ENCODE measurements around the gene COX7B2. TPM values are rescaled to one million over a fixed set of nuclear protein-coding genes. Genes with fewer than 3 reads are reported as not detected.

The COX7B2 gene
- total and polyA plus RNA-seq, 4 experiments from 2014 or later = not detected

- ChIA-PET CTCF (ENCODE audit: partially characterized antibody) (interaction anchor here (0.7 kb wide), 1 partner anchor 286 kb away, joined by 3 read pairs; no protein-coding TSS in a partner anchor), POLR2A (ENCODE audit: partially characterized antibody) (no interaction called here)
- peaks cover 0 to 3% (median 0%) of the 10 kb centered on the region in 8 donors for H3K9me3 Mint-ChIP-seq
- H3K36me3 ChIP-seq (ENCODE audit: insufficient read depth, low read length) = no peaks in the 10 kb centered on the region
- H3K4me3 ChIP-seq (ENCODE audit: low read length in 2 of 2) = no peak overlapping the region
- no peaks in the 10 kb centered on the region for H3K4me1 ChIP-seq (ENCODE audit: insufficient read depth, low read length)
- no peaks in the 10 kb centered on the region for H3K4me1 Mint-ChIP-seq
- no peak overlapping the region for H3K27ac ChIP-seq (ENCODE audit: low read depth, low read length)
- no peak overlapping the region for H3K4me3 Mint-ChIP-seq
- H3K36me3 Mint-ChIP-seq = no peaks in the 10 kb centered on the region
- H3K27me3 ChIP-seq (ENCODE audit: insufficient read depth, low read length) = no peaks in the 10 kb centered on the region
- no peaks in the 10 kb centered on the region for H3K9me3 ChIP-seq (ENCODE audit: control insufficient read depth in 1 of 2, low read length in 2 of 2)
- peaks cover 0 to 3% of the 10 kb centered on the region in 2 donors for H3K27me3 Mint-ChIP-seq
- intact Hi-C loops (cut with micrococcal nuclease) = no loop called here
- DNase-seq = no peak
- no peak overlapping the region for H3K27ac Mint-ChIP-seq
Observed at GRCh38 chr4:46819095-46819494, 90.0 kb downstream of the COX7B2 start.

GRCh38 chr4:46818604-46819003 is 90.4 kb downstream of the COX7B2 start:
- peaks cover 0 to 3% (median 0%) of the 10 kb centered on the region in 8 donors for H3K9me3 Mint-ChIP-seq
- H3K4me1 Mint-ChIP-seq = no peaks in the 10 kb centered on the region
- H3K27ac Mint-ChIP-seq = no peak overlapping the region
- H3K27ac ChIP-seq (ENCODE audit: low read depth, low read length) = no peak overlapping the region
- DNase-seq = no peak
- no peak overlapping the region for H3K4me3 Mint-ChIP-seq
- peaks cover 0 to 3% of the 10 kb centered on the region in 2 donors for H3K27me3 Mint-ChIP-seq
- intact Hi-C loops (cut with micrococcal nuclease) = no loop called here
- H3K4me3 ChIP-seq (ENCODE audit: low read length in 2 of 2) = no peak overlapping the region
- no peaks in the 10 kb centered on the region for H3K36me3 Mint-ChIP-seq
- H3K36me3 ChIP-seq (ENCODE audit: insufficient read depth, low read length) = no peaks in the 10 kb centered on the region
- ChIA-PET POLR2A (ENCODE audit: partially characterized antibody) (no interaction called here), CTCF (ENCODE audit: partially characterized antibody) (no interaction called here)
- no peaks in the 10 kb centered on the region for H3K4me1 ChIP-seq (ENCODE audit: insufficient read depth, low read length)
- H3K9me3 ChIP-seq (ENCODE audit: control insufficient read depth in 1 of 2, low read length in 2 of 2) = no peaks in the 10 kb centered on the region
- H3K27me3 ChIP-seq (ENCODE audit: insufficient read depth, low read length) = no peaks in the 10 kb centered on the region

GRCh38 chr4:46817806-46818205 is 91.2 kb downstream of the COX7B2 start:
- Mint-ChIP-seq H3K9me3 (peaks cover 0 to 3% (median 0%) of the 10 kb centered on the region in 8 donors), H3K27ac (no peak overlapping the region), H3K27me3 (peaks cover 0 to 6% of the 10 kb centered on the region in 2 donors), H3K4me1 (no peaks in the 10 kb centered on the region), H3K36me3 (no peaks in the 10 kb centered on the region), H3K4me3 (no peak overlapping the region)
- no peak overlapping the region for H3K4me3 ChIP-seq (ENCODE audit: low read length in 2 of 2)
- no peak for DNase-seq
- ChIA-PET CTCF (ENCODE audit: partially characterized antibody) (no interaction called here), POLR2A (ENCODE audit: partially characterized antibody) (no interaction called here)
- intact Hi-C loops (cut with micrococcal nuclease) = no loop called here
- H3K36me3 ChIP-seq (ENCODE audit: insufficient read depth, low read length) = no peaks in the 10 kb centered on the region
- H3K4me1 ChIP-seq (ENCODE audit: insufficient read depth, low read length) = no peaks in the 10 kb centered on the region
- no peaks in the 10 kb centered on the region for H3K9me3 ChIP-seq (ENCODE audit: control insufficient read depth in 1 of 2, low read length in 2 of 2)
- no peak overlapping the region for H3K27ac ChIP-seq (ENCODE audit: low read depth, low read length)
- no peaks in the 10 kb centered on the region for H3K27me3 ChIP-seq (ENCODE audit: insufficient read depth, low read length)

GRCh38 chr4:46804781-46805413 is 104.1 kb downstream of the COX7B2 start:
- H3K9me3 Mint-ChIP-seq = peaks cover 0 to 6% (median 0%) of the 10 kb centered on the region in 8 donors
- no peak overlapping the region for H3K27ac ChIP-seq (ENCODE audit: low read depth, low read length)
- H3K4me1 Mint-ChIP-seq = no peaks in the 10 kb centered on the region
- no peaks in the 10 kb centered on the region for H3K4me1 ChIP-seq (ENCODE audit: insufficient read depth, low read length)
- no peaks in the 10 kb centered on the region for H3K36me3 Mint-ChIP-seq
- no peaks in the 10 kb centered on the region for H3K9me3 ChIP-seq (ENCODE audit: control insufficient read depth in 1 of 2, low read length in 2 of 2)
- H3K4me3 Mint-ChIP-seq = no peak overlapping the region
- ChIA-PET CTCF (ENCODE audit: partially characterized antibody) (no interaction called here), POLR2A (ENCODE audit: partially characterized antibody) (no interaction called here)
- no peaks in the 10 kb centered on the region for H3K27me3 ChIP-seq (ENCODE audit: insufficient read depth, low read length)
- no peaks in the 10 kb centered on the region for H3K36me3 ChIP-seq (ENCODE audit: insufficient read depth, low read length)
- no peaks in the 10 kb centered on the region for H3K27me3 Mint-ChIP-seq
- no peak overlapping the region for H3K27ac Mint-ChIP-seq
- no peak for DNase-seq
- no peak overlapping the region for H3K4me3 ChIP-seq (ENCODE audit: low read length in 2 of 2)
- intact Hi-C loops (cut with micrococcal nuclease) = no loop called here

- H3K36me3 ChIP-seq (ENCODE audit: insufficient read depth, low read length) = no peaks in the 10 kb centered on the region
- H3K4me3 ChIP-seq (ENCODE audit: low read length in 2 of 2) = no peak overlapping the region
- Mint-ChIP-seq H3K27ac (no peak overlapping the region), H3K9me3 (peaks cover 0 to 8% (median 3%) of the 10 kb centered on the region in 8 donors), H3K36me3 (no peaks in the 10 kb centered on the region), H3K4me1 (no peaks in the 10 kb centered on the region), H3K4me3 (no peak overlapping the region), H3K27me3 (no peaks in the 10 kb centered on the region)
- H3K9me3 ChIP-seq (ENCODE audit: control insufficient read depth in 1 of 2, low read length in 2 of 2) = no peaks in the 10 kb centered on the region
- POLR2A ChIA-PET (ENCODE audit: partially characterized antibody) = no interaction called here
- no peaks in the 10 kb centered on the region for H3K4me1 ChIP-seq (ENCODE audit: insufficient read depth, low read length)
- H3K27me3 ChIP-seq (ENCODE audit: insufficient read depth, low read length) = no peaks in the 10 kb centered on the region
- CTCF ChIA-PET (ENCODE audit: partially characterized antibody) = no interaction called here
- no peak overlapping the region for H3K27ac ChIP-seq (ENCODE audit: low read depth, low read length)
- no peak for DNase-seq
- intact Hi-C loops (cut with micrococcal nuclease) = no loop called here
Observed at GRCh38 chr4:46793036-46793435, 116.0 kb downstream of the COX7B2 start.

- H3K9me3 ChIP-seq (ENCODE audit: control insufficient read depth in 1 of 2, low read length in 2 of 2) = no peaks in the 10 kb centered on the region
- no peak overlapping the region for H3K27ac Mint-ChIP-seq
- POLR2A ChIA-PET (ENCODE audit: partially characterized antibody) = no interaction called here
- H3K36me3 ChIP-seq (ENCODE audit: insufficient read depth, low read length) = no peaks in the 10 kb centered on the region
- H3K9me3 Mint-ChIP-seq = peaks cover 0 to 2% (median 0%) of the 10 kb centered on the region in 8 donors
- intact Hi-C loops (cut with micrococcal nuclease) = no loop called here
- CTCF ChIA-PET (ENCODE audit: partially characterized antibody) = no interaction called here
- DNase-seq = no peak
- H3K4me3 Mint-ChIP-seq = no peak overlapping the region
- no peak overlapping the region for H3K4me3 ChIP-seq (ENCODE audit: low read length in 2 of 2)
- no peaks in the 10 kb centered on the region for H3K36me3 Mint-ChIP-seq
- no peaks in the 10 kb centered on the region for H3K4me1 Mint-ChIP-seq
- H3K27me3 ChIP-seq (ENCODE audit: insufficient read depth, low read length) = no peaks in the 10 kb centered on the region
- no peaks in the 10 kb centered on the region for H3K27me3 Mint-ChIP-seq
- H3K4me1 ChIP-seq (ENCODE audit: insufficient read depth, low read length) = no peaks in the 10 kb centered on the region
- no peak overlapping the region for H3K27ac ChIP-seq (ENCODE audit: low read depth, low read length)
Observed at GRCh38 chr4:46781434-46782092, 127.5 kb downstream of the COX7B2 start.

GRCh38 chr4:46765465-46765864 is 143.6 kb downstream of the COX7B2 start:
- ChIA-PET POLR2A (ENCODE audit: partially characterized antibody) (no interaction called here), CTCF (ENCODE audit: partially characterized antibody) (no interaction called here)
- Mint-ChIP-seq H3K9me3 (peaks cover 0 to 4% (median 1%) of the 10 kb centered on the region in 8 donors), H3K4me3 (no peak overlapping the region), H3K27ac (no peak overlapping the region), H3K4me1 (no peaks in the 10 kb centered on the region), H3K27me3 (no peaks in the 10 kb centered on the region), H3K36me3 (no peaks in the 10 kb centered on the region)
- Histone ChIP-seq H3K9me3 (ENCODE audit: control insufficient read depth in 1 of 2, low read length in 2 of 2) (no peaks in the 10 kb centered on the region), H3K27ac (ENCODE audit: low read depth, low read length) (no peak overlapping the region), H3K4me1 (ENCODE audit: insufficient read depth, low read length) (no peaks in the 10 kb centered on the region), H3K27me3 (ENCODE audit: insufficient read depth, low read length) (no peaks in the 10 kb centered on the region), H3K4me3 (ENCODE audit: low read length in 2 of 2) (no peak overlapping the region), H3K36me3 (ENCODE audit: insufficient read depth, low read length) (no peaks in the 10 kb centered on the region)
- intact Hi-C loops (cut with micrococcal nuclease) = no loop called here
- DNase-seq = no peak

Data from CD4-positive, alpha-beta memory T cell (primary cell).